ENCODE results near the gene COPRS.

COPRS gene

DNA sequence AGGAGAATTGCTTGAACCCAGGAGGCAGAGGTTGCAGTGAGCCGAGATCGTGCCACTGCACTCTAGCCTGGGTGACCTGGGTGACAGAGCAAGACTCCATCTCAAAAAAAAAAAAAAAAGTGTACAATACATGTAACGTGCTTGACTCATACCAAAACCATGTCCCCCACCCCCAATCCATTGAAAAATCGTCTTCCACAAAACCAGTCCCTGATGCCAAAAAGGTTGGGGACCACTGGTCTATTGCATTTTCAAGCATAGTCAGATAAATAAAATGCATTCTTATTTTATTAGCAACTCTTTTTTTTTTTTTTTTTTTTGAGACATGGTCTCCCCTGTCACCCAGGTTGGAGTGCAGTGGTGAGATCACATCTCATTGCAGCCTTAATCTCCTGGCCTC lies 52.1 kb downstream of the COPRS start:
- DNase-seq, result no peak

- no peak for DNase-seq
Measured at GRCh38 chr17:31803494-31804213, 55.4 kb downstream of the COPRS start.

- no peak for DNase-seq
Measured at GRCh38 chr17:31802502-31802901, 56.5 kb downstream of the COPRS start.

Data from NCI-H226 (cell line).